Testis (tissue), 3 donors: ENCODE data around the gene FSTL1. TPM values are rescaled to one million over a fixed set of nuclear protein-coding genes. Genes with fewer than 3 reads are reported as not detected.

ENCODE experiments used
- DNase-seq: peaks from one replicate; pipeline ENCODE4 v3.0.0-alpha.2; 2019
- H3K27ac ChIP-seq, 2 donors: fragments of 200-600 bp; sonication (generic); one replicate each; pipeline ENCODE4 v1.5.1; 2019
- H3K27me3 ChIP-seq: fragments of 200-600 bp; sonication (generic); one replicate; pipeline ENCODE4 v1.5.1; 2019
- H3K36me3 ChIP-seq: fragments of 200-600 bp; sonication (generic); one replicate; pipeline ENCODE4 v1.5.1; 2017; ENCODE audit warnings: low read depth; ENCODE audit errors: missing control alignments
- H3K4me1 ChIP-seq: fragments of 200-600 bp; sonication (generic); one replicate; pipeline ENCODE4 v1.5.1; 2019
- H3K4me3 ChIP-seq, 2 donors: fragments of 200-600 bp; sonication (generic); one replicate each; pipeline ENCODE4 v1.5.1; 2017 to 2019
- H3K9me3 ChIP-seq: fragments of 200-600 bp; sonication (generic); one replicate; pipeline ENCODE4 v1.5.1; 2017
- CTCF ChIP-seq, 3 experiments: fragments of 450-650 bp in 2 of 3; fragments of 200-600 bp in 1 of 3; sonication (generic) in 1 of 3; IDR thresholded peaks; one replicate each; pipeline ENCODE4 v1.5.1; 2016 to 2019; ENCODE audit warnings: antibody characterized with exemption in 3 of 3, mild to moderate bottlenecking in 2 of 3, moderate library complexity in 1 of 3
- POLR2A ChIP-seq: fragments of 450-650 bp; IDR thresholded peaks from one replicate; pipeline ENCODE4 v1.6.1; 2017; ENCODE audit warnings: antibody characterized with exemption, mild to moderate bottlenecking, moderate library complexity
- whole genome bisulfite sequencing, 2 donors: methylation state at CpG; one replicate each; pipeline ENCODE4 v1.1.5; 2018; 5-methylcytosine and 5-hydroxymethylcytosine counted together
- intact Hi-C: fragments of 100-400 bp; cut with DNase I; formaldehyde crosslinking; loops from one replicate; pipeline ENCODE4 v1.15.1; 2023; ENCODE audit warnings: low total_unique reads
- polyA plus RNA-seq: library from polyadenylated mRNA; stranded (reverse); fragments of 350-450 nt; fragmentation: Illumina TruSeq; extraction: RNeasy Lipid Tissue Mini Kit (QIAGEN cat#74804); gene quantifications from one replicate; pipeline ENCODE4 v1.2.3, GENCODE V29; 2014; ENCODE audit warnings: low read depth, low replicate concordance; ENCODE audit not compliant: insufficient read depth
- total RNA-seq, 2 donors: library from RNA; depleted of rRNA; stranded (reverse); fragments of >200 nt; gene quantifications; one replicate each; pipeline ENCODE4 v1.2.3, GENCODE V29; 2016

Gene FSTL1
- total and polyA plus RNA-seq, 3 donors from 2014 or later = 35.0 to 122 (median 73.8) TPM

- H3K36me3 ChIP-seq = no peaks in the 10 kb centered on the region
These were observed 51.4 kb downstream of the FSTL1 start for GRCh38 chr3:120399372-120399771.

GRCh38 chr3:120396469-120396868 is 54.3 kb downstream of the FSTL1 start:
- WGBS, 2 donors = 86 to 89% methylated on average over 8 of the region's 8 CpGs
- Histone ChIP-seq H3K27me3 (no peaks in the 10 kb centered on the region), H3K9me3 (no peaks in the 10 kb centered on the region), H3K27ac (no peak overlapping the region), H3K4me3 (no peak overlapping the region), H3K36me3 (no peaks in the 10 kb centered on the region), H3K4me1 (no peaks in the 10 kb centered on the region)
- intact Hi-C loops = loop anchor here (10.0 kb wide), 1 partner anchor 142 kb away; no protein-coding TSS in a partner anchor
- no peak for DNase-seq
- TF ChIP-seq POLR2A = no peak
- no peak for TF ChIP-seq CTCF (IDR thresholded peaks at IDR 0.05)

More at GRCh38 chr3:120399372-120399771, 51.4 kb downstream of the FSTL1 start:
- no peak for TF ChIP-seq POLR2A
- no peak for TF ChIP-seq CTCF (IDR thresholded peaks at IDR 0.05)
- DNase-seq = no peak
- Histone ChIP-seq H3K4me1 (no peaks in the 10 kb centered on the region), H3K9me3 (no peaks in the 10 kb centered on the region), H3K27ac (no peak overlapping the region), H3K4me3 (no peak overlapping the region), H3K27me3 (no peaks in the 10 kb centered on the region)
- intact Hi-C loops = loop anchor here (10.0 kb wide), 1 partner anchor 145 kb away; no protein-coding TSS in a partner anchor
- WGBS, 2 donors = 93 to 97% methylated on average over 2 of the region's 2 CpGs

GRCh38 chr3:120394347-120394746 is 56.4 kb downstream of the FSTL1 start:
- Histone ChIP-seq H3K4me1 (no peaks in the 10 kb centered on the region), H3K9me3 (no peaks in the 10 kb centered on the region), H3K36me3 (no peaks in the 10 kb centered on the region), H3K27me3 (no peaks in the 10 kb centered on the region), H3K4me3 (no peak overlapping the region), H3K27ac (no peak overlapping the region)
- DNase-seq = no peak
- TF ChIP-seq POLR2A = no peak
- intact Hi-C loops = loop anchor here (10.0 kb wide), 1 partner anchor 140 kb away; no protein-coding TSS in a partner anchor
- WGBS, 2 donors = 73 to 75% methylated on average over 2 of the region's 2 CpGs

- no peak overlapping the region for H3K27ac ChIP-seq
- TF ChIP-seq POLR2A (no peak), CTCF (IDR thresholded peaks at IDR 0.05) (no peak)
- H3K36me3 ChIP-seq = no peaks in the 10 kb centered on the region
- intact Hi-C loops = loop anchor here (10.0 kb wide), 1 partner anchor 139 kb away; no protein-coding TSS in a partner anchor
- no peak for DNase-seq
- no peak overlapping the region for H3K4me3 ChIP-seq
- H3K9me3 ChIP-seq = no peaks in the 10 kb centered on the region
- 94 to 100% methylated on average over 2 of the region's 2 CpGs for WGBS, 2 donors
- no peaks in the 10 kb centered on the region for H3K27me3 ChIP-seq
- no peaks in the 10 kb centered on the region for H3K4me1 ChIP-seq
These were observed 57.0 kb downstream of the FSTL1 start for GRCh38 chr3:120393761-120394160.

- H3K27me3 ChIP-seq = no peaks in the 10 kb centered on the region
- no peaks in the 10 kb centered on the region for H3K4me1 ChIP-seq
- H3K4me3 ChIP-seq = no peak overlapping the region
- H3K27ac ChIP-seq = no peak overlapping the region
- WGBS, 2 donors = 74 to 84% methylated on average over 4 of the region's 4 CpGs
- H3K9me3 ChIP-seq = no peaks in the 10 kb centered on the region
- TF ChIP-seq CTCF (IDR thresholded peaks at IDR 0.05) = no peak
- no peak for TF ChIP-seq POLR2A
- DNase-seq = no peak
- no peaks in the 10 kb centered on the region for H3K36me3 ChIP-seq
- intact Hi-C loops = loop anchor here (10.0 kb wide), 1 partner anchor 138 kb away; no protein-coding TSS in a partner anchor
These were observed 57.5 kb downstream of the FSTL1 start for GRCh38 chr3:120393243-120393642.
